Naive thymus-derived CD4-positive, alpha-beta T cell (primary cell): ENCODE results near the gene UBE4B. TPM values are rescaled to one million over a fixed set of nuclear protein-coding genes. Genes with fewer than 3 reads are reported as not detected.

Source experiments
- ATAC-seq: fragments of 150-1000 bp; cut with Tn5 transposase; 2 replicates; pipeline ENCODE4 v1.10.0; 2021; ENCODE audit warnings: mild to moderate bottlenecking, moderate library complexity
- CTCF ChIA-PET: fragments of 350-600 bp; sonication (Branson Sonifier 250); formaldehyde crosslinking; loops from one replicate; lab custom pipeline; 2021; ENCODE audit warnings: antibody characterized with exemption; lab: Charles Lee
- POLR2A ChIA-PET: fragments of 350-600 bp; sonication (Branson Sonifier 250); formaldehyde crosslinking; loops from one replicate; lab custom pipeline; 2021; ENCODE audit warnings: antibody characterized with exemption, inconsistent platforms; lab: Charles Lee
- DNase-seq, 9 donors: peaks; one replicate each; pipeline versions ENCODE4 v3.0.0 to v3.0.0-alpha.2; 2020 to 2022; ENCODE audit warnings: mixed read lengths in 1 of 9
- H3K27ac ChIP-seq: one replicate; pipeline ENCODE4 v1.7.0; 2013; ENCODE audit warnings: mild to moderate bottlenecking, low read depth, low read length, moderate library complexity
- H3K27me3 ChIP-seq, 2 donors: one replicate each; pipeline ENCODE4 v1.7.0; 2013; ENCODE audit warnings: low read length in 2 of 2, mild to moderate bottlenecking in 2 of 2, moderate library complexity in 2 of 2; ENCODE audit not compliant: control insufficient read depth in 2 of 2, insufficient read depth in 2 of 2
- H3K36me3 ChIP-seq, 3 experiments: 1 replicate in 2 of 3; 2 replicates in 1 of 3; pipeline ENCODE4 v1.7.0; 2013; ENCODE audit warnings: low read length in 3 of 3, mild to moderate bottlenecking in 3 of 3, moderate library complexity in 1 of 3; ENCODE audit not compliant: insufficient read depth in 3 of 3, control insufficient read depth in 2 of 3
- H3K4me1 ChIP-seq, 2 donors: one replicate each; pipeline ENCODE4 v1.7.0; 2013; ENCODE audit warnings: low read length in 2 of 2, mild to moderate bottlenecking in 2 of 2, moderate library complexity in 1 of 2; ENCODE audit not compliant: control insufficient read depth in 2 of 2, insufficient read depth in 2 of 2
- H3K4me3 ChIP-seq: 2 replicates; pipeline ENCODE4 v1.7.0; 2013; ENCODE audit warnings: mild to moderate bottlenecking, low read length
- H3K9me3 ChIP-seq, 3 experiments: 1 replicate in 2 of 3; 2 replicates in 1 of 3; pipeline ENCODE4 v1.7.0; 2013; ENCODE audit warnings: low read length in 3 of 3; ENCODE audit not compliant: control insufficient read depth in 2 of 3
- H3K27ac Mint-ChIP-seq, 9 donors: one replicate each; pipeline ENCODE4 v1.8.0; 2020 to 2022; ENCODE audit warnings: mixed read lengths in 9 of 9, mild to moderate bottlenecking in 8 of 9, moderate library complexity in 5 of 9, inconsistent platforms in 2 of 9
- H3K27me3 Mint-ChIP-seq, 5 donors: one replicate each; pipeline ENCODE4 v1.8.0; 2021 to 2022; ENCODE audit warnings: mixed read lengths in 5 of 5, mild to moderate bottlenecking in 1 of 5
- H3K36me3 Mint-ChIP-seq, 5 donors: one replicate each; pipeline ENCODE4 v1.8.0; 2020 to 2022; ENCODE audit warnings: mixed read lengths in 5 of 5, mild to moderate bottlenecking in 3 of 5, inconsistent platforms in 1 of 5
- H3K4me1 Mint-ChIP-seq, 7 donors: one replicate each; pipeline ENCODE4 v1.8.0; 2020 to 2022; ENCODE audit warnings: mixed read lengths in 7 of 7, mild to moderate bottlenecking in 3 of 7, inconsistent platforms in 1 of 7
- H3K4me3 Mint-ChIP-seq, 10 donors: one replicate each; pipeline ENCODE4 v1.8.0; 2020 to 2022; ENCODE audit warnings: mild to moderate bottlenecking in 10 of 10, mixed read lengths in 10 of 10, moderate library complexity in 6 of 10, inconsistent platforms in 2 of 10
- H3K9me3 Mint-ChIP-seq, 11 donors: one replicate each; pipeline ENCODE4 v1.8.0; 2020 to 2022; ENCODE audit warnings: mixed read lengths in 11 of 11, mild to moderate bottlenecking in 4 of 11, inconsistent platforms in 1 of 11, moderate library complexity in 1 of 11
- intact Hi-C, 2 donors: fragments of 100-400 bp; cut with micrococcal nuclease; formaldehyde crosslinking; loops; one replicate each; pipeline ENCODE4 v1.15.1; 2023
- polyA plus RNA-seq, 2 donors: library from polyadenylated mRNA; unstranded; fragments of 300-500 nt; fragmentation: Illumina TruSeq; gene quantifications; one replicate each; pipeline ENCODE4 v1.2.3, GENCODE V29; 2021
- total RNA-seq, 6 experiments: library from RNA in 5 of 6; stranded (reverse) in 5 of 6; gene quantifications; 1 replicate in 5 of 6; 2 replicates in 1 of 6; pipeline ENCODE4 v1.2.3 and lab custom pipeline; 2021 to 2026

UBE4B gene
- total and polyA plus RNA-seq, 7 experiments from 2014 or later = 7.5 to 48.3 (median 39.2) TPM

GRCh38 chr1:10057796-10058195 is 25.0 kb downstream of the UBE4B start:
- ATAC-seq (no peak), DNase-seq (no peak)
- POLR2A ChIA-PET = no interaction called here
- H3K4me1 Mint-ChIP-seq = peaks cover 5 to 16% (median 14%) of the 10 kb centered on the region in 7 donors
- H3K27me3 Mint-ChIP-seq = no peaks in the 10 kb centered on the region
- H3K4me3 Mint-ChIP-seq = no peak overlapping the region
- intact Hi-C loops = no loop called here
- Histone ChIP-seq H3K4me3 (no peak overlapping the region), H3K27ac (no peak overlapping the region), H3K4me1 (no peaks in the 10 kb centered on the region), H3K9me3 (no peaks in the 10 kb centered on the region), H3K36me3 (peaks cover 0 to 17% (median 0%) of the 10 kb centered on the region in 3 experiments), H3K27me3 (no peaks in the 10 kb centered on the region)
- H3K36me3 Mint-ChIP-seq = peaks cover 0 to 22% (median 1%) of the 10 kb centered on the region in 5 donors
- peak overlapping the region in 1 of 9 donors; percentile 19 for H3K27ac Mint-ChIP-seq
- no peaks in the 10 kb centered on the region for H3K9me3 Mint-ChIP-seq
- CTCF ChIA-PET = no interaction called here

GRCh38 chr1:10059342-10059718 is 26.6 kb downstream of the UBE4B start:
- no peak overlapping the region for H3K27ac ChIP-seq
- Mint-ChIP-seq H3K27me3 (no peaks in the 10 kb centered on the region), H3K9me3 (no peaks in the 10 kb centered on the region), H3K27ac (no peak overlapping the region), H3K4me1 (peaks cover 14 to 27% (median 24%) of the 10 kb centered on the region in 7 donors), H3K4me3 (no peak overlapping the region), H3K36me3 (peaks cover 0 to 19% (median 6%) of the 10 kb centered on the region in 5 donors)
- ChIA-PET POLR2A (no interaction called here), CTCF (interaction anchor here (0.6 kb wide), 1 partner anchor 678 kb away, joined by 3 read pairs; no protein-coding TSS in a partner anchor)
- no peak overlapping the region for H3K4me3 ChIP-seq
- H3K4me1 ChIP-seq = no peaks in the 10 kb centered on the region
- no peak for ATAC-seq
- intact Hi-C loops = no loop called here
- H3K27me3 ChIP-seq = no peaks in the 10 kb centered on the region
- no peaks in the 10 kb centered on the region for H3K9me3 ChIP-seq
- DNase-seq = no peak
- H3K36me3 ChIP-seq = peaks cover 0 to 24% (median 0%) of the 10 kb centered on the region in 3 experiments

- no peaks in the 10 kb centered on the region for H3K9me3 ChIP-seq
- Mint-ChIP-seq H3K27me3 (no peaks in the 10 kb centered on the region), H3K36me3 (peaks cover 0 to 21% (median 7%) of the 10 kb centered on the region in 5 donors), H3K9me3 (no peaks in the 10 kb centered on the region), H3K27ac (no peak overlapping the region), H3K4me1 (peaks cover 14 to 33% (median 27%) of the 10 kb centered on the region in 7 donors), H3K4me3 (no peak overlapping the region)
- no peaks in the 10 kb centered on the region for H3K27me3 ChIP-seq
- ATAC-seq (no peak), DNase-seq (no peak)
- CTCF ChIA-PET = no interaction called here
- no peak overlapping the region for H3K27ac ChIP-seq
- H3K4me3 ChIP-seq = no peak overlapping the region
- H3K4me1 ChIP-seq = no peaks in the 10 kb centered on the region
- intact Hi-C loops = no loop called here
- peaks cover 0 to 24% (median 0%) of the 10 kb centered on the region in 3 experiments for H3K36me3 ChIP-seq
- POLR2A ChIA-PET = interaction anchor here (0.6 to 1.0 kb wide), 3 partner anchors 11 to 1117 kb away, joined by 3 to 4 read pairs (median 4); no protein-coding TSS in a partner anchor
These were observed 27.7 kb downstream of the UBE4B start for GRCh38 chr1:10060311-10061100.

GRCh38 chr1:10061276-10061675 is 28.5 kb downstream of the UBE4B start:
- Mint-ChIP-seq H3K36me3 (peaks cover 0 to 17% (median 7%) of the 10 kb centered on the region in 5 donors), H3K9me3 (no peaks in the 10 kb centered on the region), H3K4me1 (peaks cover 12 to 29% (median 22%) of the 10 kb centered on the region in 7 donors), H3K27ac (no peak overlapping the region), H3K27me3 (no peaks in the 10 kb centered on the region), H3K4me3 (no peak overlapping the region)
- no peak overlapping the region for H3K27ac ChIP-seq
- no peaks in the 10 kb centered on the region for H3K4me1 ChIP-seq
- DNase-seq (no peak), ATAC-seq (no peak)
- peaks cover 0 to 24% (median 0%) of the 10 kb centered on the region in 3 experiments for H3K36me3 ChIP-seq
- ChIA-PET POLR2A (interaction anchor here (1.0 kb wide), 1 partner anchor 10 kb away, joined by 4 read pairs; no protein-coding TSS in a partner anchor), CTCF (no interaction called here)
- H3K4me3 ChIP-seq = no peak overlapping the region
- H3K9me3 ChIP-seq = no peaks in the 10 kb centered on the region
- intact Hi-C loops = no loop called here
- no peaks in the 10 kb centered on the region for H3K27me3 ChIP-seq

DNA sequence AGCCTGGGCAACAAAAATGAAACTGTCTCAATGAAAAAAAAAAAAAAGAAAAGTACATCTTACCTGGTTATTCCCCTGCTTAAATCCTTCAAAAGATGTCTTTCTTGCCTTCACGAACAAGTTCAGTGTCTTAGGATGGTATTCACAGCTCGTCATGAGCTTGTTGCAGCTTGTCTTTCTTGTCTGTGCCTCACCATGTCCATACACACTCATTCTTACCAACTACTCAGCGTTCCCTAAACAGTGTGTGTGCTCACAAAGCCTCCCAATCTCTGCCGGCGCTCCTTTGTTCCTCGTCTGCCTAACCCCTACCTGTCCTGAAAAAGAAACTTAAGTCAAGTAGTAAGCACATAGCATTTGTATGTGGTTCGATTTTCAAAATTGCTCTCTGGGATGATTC is 31.1 kb downstream of the UBE4B start:
- CTCF ChIA-PET = no interaction called here
- no peak for ATAC-seq
- POLR2A ChIA-PET = interaction anchor here (0.6 kb wide), 1 partner anchor 25 kb away, joined by 3 read pairs; no protein-coding TSS in a partner anchor

DNA sequence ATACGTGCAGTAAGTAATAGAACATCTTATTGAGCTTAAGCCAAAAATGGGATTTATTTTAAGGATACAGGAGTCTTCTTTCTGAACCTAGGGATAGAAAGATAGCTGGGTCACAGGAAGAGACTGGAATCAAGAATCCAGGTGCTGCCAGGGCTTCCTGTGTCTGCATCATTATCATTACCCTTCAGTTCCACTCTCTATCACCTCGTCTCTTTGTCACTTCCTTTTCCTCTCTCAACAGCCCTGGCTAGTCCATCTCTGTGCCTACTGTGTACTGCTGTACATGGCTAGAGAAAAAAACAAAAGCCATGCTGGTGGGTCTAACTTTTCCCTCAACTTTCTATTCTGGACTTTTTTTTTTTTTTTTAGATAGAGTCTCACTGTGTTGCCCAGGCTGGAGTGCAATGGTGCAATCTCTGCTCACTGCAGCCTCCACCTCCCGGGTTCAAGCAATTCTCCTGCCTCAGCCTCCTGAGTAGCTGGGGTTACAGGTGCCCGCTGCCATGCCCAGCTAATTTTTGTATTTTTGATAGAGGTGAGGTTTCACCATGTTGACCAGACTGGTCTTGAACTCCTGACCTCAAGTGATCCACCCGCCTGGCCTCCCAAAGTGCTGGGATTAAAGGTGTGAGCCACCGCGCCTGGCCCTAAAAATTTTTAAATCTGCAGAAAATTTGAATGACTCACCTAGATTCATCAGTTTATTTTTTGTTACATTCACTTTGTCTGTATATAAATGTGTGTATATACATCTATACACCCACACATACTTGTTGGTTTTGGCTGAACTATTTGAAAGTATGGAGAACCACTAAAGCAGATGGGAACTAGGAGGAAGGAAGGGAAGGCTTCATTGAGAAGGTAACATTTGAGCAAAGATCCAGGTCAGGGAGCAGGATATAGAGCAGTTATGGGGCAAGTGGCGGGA is 31.9 kb downstream of the UBE4B start:
- no peak overlapping the region for H3K27ac ChIP-seq
- H3K27ac Mint-ChIP-seq = peak overlapping the region in 2 of 9 donors; percentile 2 to 9
- H3K27me3 ChIP-seq = no peaks in the 10 kb centered on the region
- peaks cover 0 to 15% (median 6%) of the 10 kb centered on the region in 5 donors for H3K36me3 Mint-ChIP-seq
- H3K9me3 Mint-ChIP-seq = no peaks in the 10 kb centered on the region
- intact Hi-C loops = no loop called here
- H3K4me1 ChIP-seq = no peaks in the 10 kb centered on the region
- peaks cover 0 to 7% (median 0%) of the 10 kb centered on the region in 3 experiments for H3K36me3 ChIP-seq
- ATAC-seq = no peak
- no peak overlapping the region for H3K4me3 Mint-ChIP-seq
- H3K27me3 Mint-ChIP-seq = no peaks in the 10 kb centered on the region
- H3K4me3 ChIP-seq = no peak overlapping the region
- DNase-seq = no peak
- CTCF ChIA-PET = no interaction called here
- no peaks in the 10 kb centered on the region for H3K9me3 ChIP-seq
- POLR2A ChIA-PET = interaction anchor here (0.6 kb wide), 1 partner anchor 26 kb away, joined by 3 read pairs; no protein-coding TSS in a partner anchor
- peaks cover 12 to 29% (median 22%) of the 10 kb centered on the region in 7 donors for H3K4me1 Mint-ChIP-seq

More for the DNA sequence above, 31.1 kb downstream of the UBE4B start:
- H3K27ac Mint-ChIP-seq = peak overlapping the region in 2 of 9 donors; percentile 0 to 9
- no peaks in the 10 kb centered on the region for H3K4me1 ChIP-seq
- H3K36me3 ChIP-seq = peaks cover 0 to 13% (median 0%) of the 10 kb centered on the region in 3 experiments
- no peak overlapping the region for H3K27ac ChIP-seq
- H3K4me3 ChIP-seq = no peak overlapping the region
- H3K9me3 ChIP-seq = no peaks in the 10 kb centered on the region
- intact Hi-C loops = no loop called here
- no peak overlapping the region for H3K4me3 Mint-ChIP-seq
- peaks cover 12 to 24% (median 19%) of the 10 kb centered on the region in 7 donors for H3K4me1 Mint-ChIP-seq
- no peak for DNase-seq
- no peaks in the 10 kb centered on the region for H3K9me3 Mint-ChIP-seq
- H3K27me3 ChIP-seq = no peaks in the 10 kb centered on the region
- peaks cover 0 to 11% (median 4%) of the 10 kb centered on the region in 5 donors for H3K36me3 Mint-ChIP-seq
- H3K27me3 Mint-ChIP-seq = no peaks in the 10 kb centered on the region
